ENCODE results near the gene SFT2D3.
A peak's percentile ranks its signal among the peaks of the same experiment; 100 is the strongest.

Gene SFT2D3

DNA sequence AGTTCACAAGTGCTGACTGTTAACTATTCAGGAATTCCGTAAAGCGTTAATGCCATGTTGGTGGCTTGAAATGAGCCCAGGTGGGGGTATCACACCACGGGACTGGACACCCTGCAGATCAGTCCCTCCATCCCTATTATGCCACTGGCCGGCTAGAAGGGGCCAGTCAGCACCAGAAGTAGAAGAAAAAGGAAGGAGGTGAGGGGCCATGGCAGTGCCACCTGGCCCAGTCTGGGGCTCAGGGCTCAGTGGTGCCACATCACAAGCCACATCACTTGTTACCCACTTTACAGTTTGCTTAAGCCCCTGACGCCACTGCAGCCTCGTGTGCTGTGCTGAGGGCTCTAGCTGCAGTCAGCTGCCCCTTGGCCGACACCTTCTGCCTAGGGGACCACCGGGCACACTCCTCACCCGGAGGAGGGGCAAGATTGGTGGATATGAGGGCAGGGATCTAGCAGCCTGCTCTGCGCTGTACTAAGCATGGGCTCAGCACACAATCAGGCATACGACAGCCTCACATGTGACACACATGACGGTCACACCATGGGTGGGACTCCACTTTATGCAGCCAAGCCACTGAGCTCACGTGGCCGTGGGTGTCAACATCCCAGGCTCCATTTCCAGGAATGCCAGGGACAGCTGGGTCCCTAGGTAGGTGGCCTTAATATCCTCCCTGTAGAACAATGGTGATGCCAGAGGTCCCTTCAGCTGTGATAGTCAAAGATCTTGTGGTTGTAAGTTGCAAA lies 29.6 kb upstream of the SFT2D3 start:
- no peaks in the 10 kb centered on the region for H3K36me3 Mint-ChIP-seq
- DNase-seq (ENCODE audit: low spot score in 2 of 2): no peak
- no peaks in the 10 kb centered on the region for H3K9me3 Mint-ChIP-seq
- peaks cover 27% of the 10 kb centered on the region for H3K27me3 Mint-ChIP-seq
- peaks cover 11% of the 10 kb centered on the region for H3K4me1 Mint-ChIP-seq
- no peak overlapping the region for H3K4me3 Mint-ChIP-seq
- no peak for ATAC-seq (ENCODE audit: low read depth)
- H3K27ac Mint-ChIP-seq: no peak overlapping the region

DNA sequence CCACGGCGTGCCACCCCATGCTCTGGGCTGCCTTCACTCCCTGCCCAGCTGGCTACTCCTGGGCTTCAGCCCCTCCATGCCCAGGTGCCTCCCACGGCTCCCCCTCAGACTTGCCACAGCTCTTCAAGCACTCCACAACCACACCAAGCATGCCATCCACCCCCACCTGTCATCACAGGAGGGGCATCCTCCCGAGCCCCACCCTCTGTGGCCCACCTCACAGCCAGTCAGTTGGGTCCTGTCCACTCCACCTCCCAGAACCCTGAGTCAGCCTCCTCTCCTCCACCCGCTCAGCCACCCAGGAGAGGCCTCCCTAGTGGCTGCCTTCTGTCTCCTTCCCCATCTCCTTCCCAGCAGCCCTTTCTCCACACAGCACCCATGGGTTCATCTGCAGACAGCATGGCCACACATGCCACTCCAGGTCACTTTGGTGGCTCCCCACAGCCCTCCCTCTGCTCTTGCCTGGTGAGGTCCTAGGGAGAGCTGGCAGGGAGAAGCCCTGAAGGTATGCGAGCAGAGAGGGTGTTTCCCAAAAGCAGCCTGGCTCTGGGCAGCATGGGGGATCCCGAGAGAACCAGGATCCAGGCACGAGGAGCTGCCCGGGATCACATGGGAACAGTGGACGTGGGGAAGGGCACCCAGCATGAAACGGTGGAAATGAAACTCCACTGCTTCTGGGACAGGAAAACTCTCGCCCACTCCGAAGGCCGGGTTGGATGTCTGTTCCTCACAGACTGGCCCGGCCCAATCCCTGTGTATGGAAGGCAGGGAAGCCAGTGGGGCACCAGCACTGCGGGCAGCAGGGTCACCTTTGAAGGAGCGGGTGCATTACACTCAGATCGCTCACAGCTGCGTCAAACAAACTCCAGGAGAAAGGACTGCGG lies 28.7 kb upstream of the SFT2D3 start:
- Mint-ChIP-seq H3K27me3 (peaks cover 24% of the 10 kb centered on the region), H3K4me3 (no peak overlapping the region), H3K9me3 (no peaks in the 10 kb centered on the region), H3K27ac (no peak overlapping the region), H3K4me1 (peaks cover 11% of the 10 kb centered on the region), H3K36me3 (no peaks in the 10 kb centered on the region)
- ATAC-seq (ENCODE audit: low read depth) (no peak), DNase-seq (ENCODE audit: low spot score in 2 of 2) (no peak)

- H3K36me3 Mint-ChIP-seq: no peaks in the 10 kb centered on the region
- H3K4me3 Mint-ChIP-seq: peak overlapping the region; percentile 83
- ATAC-seq (ENCODE audit: low read depth): no peak
- H3K9me3 Mint-ChIP-seq: no peaks in the 10 kb centered on the region
- no peak overlapping the region for H3K27ac Mint-ChIP-seq
- H3K4me1 Mint-ChIP-seq: peaks cover 17% of the 10 kb centered on the region
- peaks cover 29% of the 10 kb centered on the region for H3K27me3 Mint-ChIP-seq
- DNase-seq (ENCODE audit: low spot score in 2 of 2): no peak
Observed at GRCh38 chr2:127673291-127674069, 27.8 kb upstream of the SFT2D3 start.

GRCh38 chr2:127674241-127675209 lies 26.8 kb upstream of the SFT2D3 start:
- Mint-ChIP-seq H3K4me1 (peaks cover 18% of the 10 kb centered on the region), H3K27ac (no peak overlapping the region), H3K36me3 (no peaks in the 10 kb centered on the region), H3K27me3 (peaks cover 30% of the 10 kb centered on the region), H3K9me3 (no peaks in the 10 kb centered on the region), H3K4me3 (peak overlapping the region; percentile 83)
- peak; percentile 71 for ATAC-seq (ENCODE audit: low read depth)
- peak in 1 of 2 donors; percentile 48 for DNase-seq (ENCODE audit: low spot score in 2 of 2)

- no peak within 1 kb of the TSS for H3K27ac Mint-ChIP-seq
- H3K27me3 Mint-ChIP-seq: peaks cover 28% of the 10 kb centered on the region
- no peaks in the 10 kb centered on the region for H3K9me3 Mint-ChIP-seq
- H3K36me3 Mint-ChIP-seq: no peaks in the 10 kb centered on the region
- H3K4me1 Mint-ChIP-seq: peaks cover 18% of the 10 kb centered on the region
- peak within 1 kb of the TSS; percentile 83 for H3K4me3 Mint-ChIP-seq
- DNase-seq (ENCODE audit: low spot score in 2 of 2): no peak
- ATAC-seq (ENCODE audit: low read depth): peak; percentile 17
Observed at GRCh38 chr2:127675331-127676261, 25.7 kb upstream of the SFT2D3 start, which contains the start of gene LIMS2. LIMS2 (minus strand) TSS chr2:127675530; CDS start chr2:127675024, 506 bp downstream.

DNA sequence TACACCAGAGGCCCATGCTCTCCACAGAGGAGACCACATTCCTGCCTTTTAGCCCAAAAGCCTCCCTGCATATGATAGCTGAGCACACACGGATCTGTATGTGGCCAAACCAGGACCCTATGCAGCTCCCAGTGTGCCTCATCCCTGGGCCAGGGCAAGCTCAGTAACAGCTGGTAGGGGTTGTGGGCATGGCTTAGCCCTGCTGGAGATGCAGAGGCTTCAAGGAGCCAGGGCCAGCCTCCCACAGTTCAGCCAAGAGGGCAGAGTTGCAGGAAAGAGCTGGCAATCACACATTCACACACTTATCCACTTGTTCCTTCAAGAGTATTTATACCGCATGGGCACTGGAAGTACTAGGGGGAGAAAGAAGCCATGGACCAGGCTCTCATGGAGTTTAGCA lies 24.4 kb upstream of the SFT2D3 start:
- no peak overlapping the region for H3K4me3 Mint-ChIP-seq
- peaks cover 24% of the 10 kb centered on the region for H3K27me3 Mint-ChIP-seq
- no peaks in the 10 kb centered on the region for H3K9me3 Mint-ChIP-seq
- H3K36me3 Mint-ChIP-seq: no peaks in the 10 kb centered on the region
- peaks cover 19% of the 10 kb centered on the region for H3K4me1 Mint-ChIP-seq
- H3K27ac Mint-ChIP-seq: no peak overlapping the region
- ATAC-seq (ENCODE audit: low read depth): no peak
- no peak for DNase-seq (ENCODE audit: low spot score in 2 of 2)

DNA sequence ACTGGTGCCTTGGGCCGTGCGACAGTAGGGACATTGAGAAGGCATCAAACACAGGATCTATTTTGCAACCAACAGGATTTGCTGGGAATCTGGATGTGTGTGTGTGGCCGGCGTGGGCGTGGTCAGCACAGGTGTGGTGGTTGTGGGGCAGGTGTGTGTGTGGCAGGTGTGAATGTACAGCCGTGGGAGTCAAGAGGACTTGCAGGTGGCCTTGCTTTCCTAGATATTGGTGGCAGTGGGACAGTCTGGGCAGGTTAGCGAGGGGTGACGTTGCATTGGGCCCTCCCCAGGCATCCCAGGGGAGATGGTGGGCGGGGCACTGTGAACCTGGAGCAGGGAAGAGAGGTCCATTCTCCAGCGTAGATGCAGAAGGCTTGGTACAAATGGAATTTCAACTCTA lies 22.8 kb upstream of the SFT2D3 start:
- ATAC-seq (ENCODE audit: low read depth) (no peak), DNase-seq (ENCODE audit: low spot score in 2 of 2) (no peak)
- no peak overlapping the region for H3K4me3 Mint-ChIP-seq
- H3K36me3 Mint-ChIP-seq: no peaks in the 10 kb centered on the region
- peaks cover 17% of the 10 kb centered on the region for H3K27me3 Mint-ChIP-seq
- no peak overlapping the region for H3K27ac Mint-ChIP-seq
- no peaks in the 10 kb centered on the region for H3K9me3 Mint-ChIP-seq
- peaks cover 18% of the 10 kb centered on the region for H3K4me1 Mint-ChIP-seq

- DNase-seq (ENCODE audit: low spot score in 2 of 2): no peak
- Mint-ChIP-seq H3K27me3 (peaks cover 15% of the 10 kb centered on the region), H3K27ac (no peak overlapping the region), H3K4me3 (no peak overlapping the region), H3K9me3 (no peaks in the 10 kb centered on the region), H3K4me1 (peaks cover 18% of the 10 kb centered on the region), H3K36me3 (no peaks in the 10 kb centered on the region)
- no peak for ATAC-seq (ENCODE audit: low read depth)
Observed at GRCh38 chr2:127678991-127679390, 22.3 kb upstream of the SFT2D3 start.

- H3K27ac Mint-ChIP-seq: no peak overlapping the region
- H3K36me3 Mint-ChIP-seq: no peaks in the 10 kb centered on the region
- peaks cover 11% of the 10 kb centered on the region for H3K27me3 Mint-ChIP-seq
Observed at GRCh38 chr2:127679680-127680361, 21.5 kb upstream of the SFT2D3 start.

DNA sequence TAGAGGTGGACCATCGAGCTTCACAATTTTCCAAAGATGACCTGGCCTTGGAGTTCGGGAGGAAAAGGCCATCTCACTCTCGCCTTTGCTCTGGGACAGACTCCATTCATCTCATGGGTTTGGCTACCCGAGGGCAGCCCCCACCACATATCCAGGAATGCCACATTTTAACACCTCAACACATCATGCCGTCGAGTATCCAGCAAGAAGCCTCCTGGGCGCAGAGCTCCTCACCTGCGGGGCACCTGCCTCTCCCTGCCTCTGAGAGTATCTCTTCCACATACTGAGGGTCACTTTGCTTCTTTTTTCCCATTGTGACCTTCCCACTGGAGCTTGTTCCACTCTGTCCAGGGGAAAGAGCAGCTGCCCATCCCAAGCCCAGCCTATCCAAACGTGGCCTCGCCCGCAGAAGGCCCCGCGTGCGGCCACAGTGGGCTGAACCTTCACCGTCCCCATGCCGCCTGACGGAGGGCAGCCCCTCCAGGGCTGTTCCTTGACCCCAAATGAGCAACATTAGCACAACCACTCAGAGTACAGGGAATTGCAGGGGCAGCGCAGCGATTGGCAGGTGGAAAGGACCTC lies 20.5 kb upstream of the SFT2D3 start:
- DNase-seq (ENCODE audit: low spot score in 2 of 2) (no peak), ATAC-seq (ENCODE audit: low read depth) (no peak)
- no peaks in the 10 kb centered on the region for H3K36me3 Mint-ChIP-seq
- H3K9me3 Mint-ChIP-seq: no peaks in the 10 kb centered on the region
- H3K27me3 Mint-ChIP-seq: peaks cover 11% of the 10 kb centered on the region
- H3K27ac Mint-ChIP-seq: no peak overlapping the region
- H3K4me1 Mint-ChIP-seq: peaks cover 13% of the 10 kb centered on the region
- H3K4me3 Mint-ChIP-seq: no peak overlapping the region

More at GRCh38 chr2:127679680-127680361, 21.5 kb upstream of the SFT2D3 start:
- ATAC-seq (ENCODE audit: low read depth): no peak
- DNase-seq (ENCODE audit: low spot score in 2 of 2): no peak
- H3K4me3 Mint-ChIP-seq: no peak overlapping the region
- no peaks in the 10 kb centered on the region for H3K9me3 Mint-ChIP-seq
- peaks cover 15% of the 10 kb centered on the region for H3K4me1 Mint-ChIP-seq

GRCh38 chr2:127681288-127681804 lies 20.0 kb upstream of the SFT2D3 start:
- Mint-ChIP-seq H3K27ac (no peak overlapping the region), H3K27me3 (peaks cover 8% of the 10 kb centered on the region), H3K9me3 (no peaks in the 10 kb centered on the region), H3K4me1 (peaks cover 10% of the 10 kb centered on the region), H3K36me3 (no peaks in the 10 kb centered on the region), H3K4me3 (peak overlapping the region; percentile 53)
- no peak for ATAC-seq (ENCODE audit: low read depth)
- no peak for DNase-seq (ENCODE audit: low spot score in 2 of 2)
